Panc1 (cell line): Measurements from ENCODE around the gene IL15.

Experiments used
- CTCF ChIP-seq: fragments of 450-650 bp; IDR thresholded peaks from 2 replicates; pipeline ENCODE4 v1.5.1; 2017; ENCODE audit warnings: mild to moderate bottlenecking
- POLR2AphosphoS5 ChIP-seq: IDR thresholded peaks from 2 replicates; pipeline ENCODE4 v1.6.1; 2012; ENCODE audit warnings: mild to moderate bottlenecking, low read depth, low read length, moderate library complexity

GRCh38 chr4:141630854-141631253, 5.5 kb upstream of the IL15 start:
- TF ChIP-seq CTCF (no peak), POLR2AphosphoS5 (no peak)
